Right atrium auricular region (tissue), 2 donors: ENCODE measurements around the gene APCDD1L. TPM values are rescaled to one million over a fixed set of nuclear protein-coding genes. Genes with fewer than 3 reads are reported as not detected.

ENCODE experiments used
- DNase-seq: peaks from one replicate; pipeline ENCODE4 v3.0.0-alpha.2; 2019; ENCODE audit warnings: low spot score
- H3K27ac ChIP-seq, 2 donors: fragments of 200-600 bp; sonication (generic); 1 replicate in 1 of 2; 2 replicates in 1 of 2; pipeline ENCODE4 v1.5.1; 2016 to 2019
- H3K27me3 ChIP-seq, 2 donors: fragments of 200-600 bp; sonication (generic); one replicate each; pipeline versions ENCODE4 v1.5.1 to v1.6.0; 2017 to 2019
- H3K36me3 ChIP-seq: fragments of 200-600 bp; sonication (generic); one replicate; pipeline ENCODE4 v1.5.1; 2016
- H3K4me1 ChIP-seq, 2 donors: fragments of 200-600 bp; sonication (generic); one replicate each; pipeline versions ENCODE4 v1.5.1 to v1.6.0; 2017 to 2019
- H3K4me3 ChIP-seq, 2 donors: fragments of 200-600 bp; sonication (generic); 1 replicate in 1 of 2; 2 replicates in 1 of 2; pipeline ENCODE4 v1.5.1; 2017 to 2019; ENCODE audit warnings: mild to moderate bottlenecking in 1 of 2, moderate library complexity in 1 of 2
- H3K9me3 ChIP-seq, 2 donors: fragments of 200-600 bp; sonication (generic); one replicate each; pipeline ENCODE4 v1.5.1; 2019
- CTCF ChIP-seq, 2 donors: fragments of 200-600 bp; sonication (generic); IDR thresholded peaks; one replicate each; pipeline ENCODE4 v1.5.1; 2019; ENCODE audit warnings: antibody characterized with exemption in 2 of 2
- total RNA-seq, 2 donors: library from RNA; depleted of rRNA; stranded (reverse); fragments of >200 nt; gene quantifications; one replicate each; pipeline ENCODE4 v1.1.0, GENCODE V29; 2016

The APCDD1L gene
- total RNA-seq, 2 donors from 2014 or later = 0.89 to 1.5 TPM

DNA sequence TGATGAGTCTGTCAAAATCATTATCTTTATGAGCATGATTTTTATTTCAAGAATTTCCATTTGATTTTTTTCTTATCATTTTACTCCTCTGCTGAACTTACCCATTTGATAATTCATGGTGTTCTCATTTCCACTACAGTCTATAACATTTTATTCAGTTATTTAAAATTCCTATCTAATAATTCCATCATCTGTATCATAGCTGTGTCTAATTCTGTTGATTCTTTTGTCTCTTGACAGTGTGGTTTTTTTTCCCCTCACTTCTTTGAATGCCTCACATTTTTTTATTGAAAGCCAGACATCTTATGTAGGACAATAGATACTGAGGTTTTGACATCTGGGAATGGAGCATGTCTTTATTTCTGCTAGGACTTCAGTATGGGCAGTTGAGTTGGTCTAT lies 16.5 kb upstream of the APCDD1L start:
- H3K4me3 ChIP-seq = no peak overlapping the region
- peaks cover 8 to 45% of the 10 kb centered on the region in 2 donors for H3K9me3 ChIP-seq
- H3K27ac ChIP-seq = no peak overlapping the region
- TF ChIP-seq CTCF (IDR thresholded peaks at IDR 0.05) = no peak
- no peak for DNase-seq
- no peaks in the 10 kb centered on the region for H3K36me3 ChIP-seq
- no peaks in the 10 kb centered on the region for H3K27me3 ChIP-seq
- H3K4me1 ChIP-seq = no peaks in the 10 kb centered on the region

DNA sequence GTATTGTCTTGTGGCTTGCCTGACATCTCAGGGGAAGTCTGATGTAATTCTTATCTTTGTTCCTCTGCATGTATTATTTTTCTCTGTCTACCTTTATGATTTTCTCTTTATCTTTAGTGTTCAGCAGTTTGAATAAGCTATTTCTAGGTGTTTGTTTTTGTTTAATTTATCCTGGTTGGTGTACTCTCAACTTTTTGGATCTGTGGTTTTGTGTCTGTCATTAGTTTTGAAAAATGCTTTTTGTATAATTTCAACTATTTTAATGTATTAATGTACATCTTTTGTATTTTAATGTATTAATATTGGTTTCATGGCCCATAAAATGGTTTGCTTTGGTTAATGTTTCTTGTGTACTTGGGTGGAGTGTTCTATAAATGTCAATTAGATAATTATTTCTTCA lies 15.9 kb upstream of the APCDD1L start:
- DNase-seq = no peak
- Histone ChIP-seq H3K4me3 (no peak overlapping the region), H3K27ac (no peak overlapping the region), H3K27me3 (no peaks in the 10 kb centered on the region), H3K4me1 (no peaks in the 10 kb centered on the region), H3K9me3 (peaks cover 8 to 50% of the 10 kb centered on the region in 2 donors), H3K36me3 (no peaks in the 10 kb centered on the region)
- no peak for TF ChIP-seq CTCF (IDR thresholded peaks at IDR 0.05)

- TF ChIP-seq CTCF (IDR thresholded peaks at IDR 0.05) = no peak
- H3K9me3 ChIP-seq = peaks cover 8 to 58% of the 10 kb centered on the region in 2 donors
- no peak for DNase-seq
Observed at GRCh38 chr20:58528412-58528811, 13.2 kb upstream of the APCDD1L start.

GRCh38 chr20:58526411-58526810 lies 11.2 kb upstream of the APCDD1L start:
- Histone ChIP-seq H3K27ac (no peak overlapping the region), H3K27me3 (no peaks in the 10 kb centered on the region), H3K4me3 (no peak overlapping the region), H3K4me1 (no peaks in the 10 kb centered on the region), H3K36me3 (no peaks in the 10 kb centered on the region), H3K9me3 (peaks cover 7 to 42% of the 10 kb centered on the region in 2 donors)
- DNase-seq = no peak
- no peak for TF ChIP-seq CTCF (IDR thresholded peaks at IDR 0.05)

More at GRCh38 chr20:58528412-58528811, 13.2 kb upstream of the APCDD1L start:
- no peaks in the 10 kb centered on the region for H3K36me3 ChIP-seq
- no peak overlapping the region for H3K27ac ChIP-seq
- H3K4me1 ChIP-seq = no peaks in the 10 kb centered on the region
- H3K4me3 ChIP-seq = no peak overlapping the region
- H3K27me3 ChIP-seq = no peaks in the 10 kb centered on the region

GRCh38 chr20:58524814-58525213 lies 9.6 kb upstream of the APCDD1L start:
- Histone ChIP-seq H3K27me3 (no peaks in the 10 kb centered on the region), H3K36me3 (no peaks in the 10 kb centered on the region), H3K4me1 (no peaks in the 10 kb centered on the region), H3K27ac (no peak overlapping the region), H3K4me3 (no peak overlapping the region), H3K9me3 (peaks cover 0 to 28% of the 10 kb centered on the region in 2 donors)
- DNase-seq = no peak
- no peak for TF ChIP-seq CTCF (IDR thresholded peaks at IDR 0.05)

DNA sequence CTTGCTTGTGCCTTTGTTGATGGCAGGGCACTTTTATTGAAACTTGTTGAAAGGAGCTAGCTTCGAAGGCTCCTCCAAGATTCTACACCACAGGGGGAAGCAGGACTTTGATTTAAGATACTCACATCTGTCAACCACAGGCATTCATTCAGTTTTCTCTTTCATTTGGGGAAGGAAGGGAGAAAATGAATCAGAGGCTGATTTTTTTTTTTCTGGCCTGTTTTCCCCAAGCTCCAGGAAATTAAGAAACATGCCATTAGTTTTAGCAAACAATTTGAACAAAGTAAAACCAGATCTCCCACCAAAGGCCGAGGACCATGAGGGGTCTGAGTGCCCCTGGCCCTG lies 8.7 kb upstream of the APCDD1L start:
- Histone ChIP-seq H3K27me3 (no peaks in the 10 kb centered on the region), H3K4me1 (no peaks in the 10 kb centered on the region), H3K9me3 (peaks cover 0 to 20% of the 10 kb centered on the region in 2 donors), H3K27ac (no peak overlapping the region), H3K4me3 (no peak overlapping the region), H3K36me3 (no peaks in the 10 kb centered on the region)
- DNase-seq = no peak
- TF ChIP-seq CTCF (IDR thresholded peaks at IDR 0.05) = no peak
